Measurements from ENCODE around the gene IP6K3.

DNA sequence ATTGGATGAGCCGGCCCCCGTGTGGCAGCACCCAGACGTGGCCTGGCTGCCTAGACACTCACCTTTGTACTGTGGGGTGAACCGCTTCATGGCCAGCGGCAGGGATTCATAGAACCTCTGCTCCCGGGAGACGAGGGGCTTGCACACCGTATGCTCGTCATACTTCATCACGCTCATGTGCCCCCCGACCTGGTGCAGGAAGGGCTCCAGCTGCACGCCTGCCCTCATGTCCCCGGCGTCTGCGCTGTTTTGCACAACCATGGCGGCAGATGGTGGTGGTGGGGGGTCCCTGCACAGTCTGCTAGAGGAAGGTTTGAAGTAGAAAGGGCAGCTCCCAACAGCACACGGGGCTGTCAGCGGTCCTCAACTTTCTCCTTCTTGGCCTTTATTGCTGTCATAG lies 11.5 kb downstream of the IP6K3 start:
- no peak for TF ChIP-seq CTCF (IDR thresholded peaks at IDR 0.05)
- TF ChIP-seq POLR2A (IDR thresholded peaks at IDR 0.05): no peak

All from testis (tissue), 2 donors.